ENCODE results near the gene HCN1.
"Not testable (repeated sequence)": the region's sequence is repeated elsewhere in the genome, so short reads cannot be mapped to it uniquely, and the experiment has no call there.

HCN1 gene

DNA sequence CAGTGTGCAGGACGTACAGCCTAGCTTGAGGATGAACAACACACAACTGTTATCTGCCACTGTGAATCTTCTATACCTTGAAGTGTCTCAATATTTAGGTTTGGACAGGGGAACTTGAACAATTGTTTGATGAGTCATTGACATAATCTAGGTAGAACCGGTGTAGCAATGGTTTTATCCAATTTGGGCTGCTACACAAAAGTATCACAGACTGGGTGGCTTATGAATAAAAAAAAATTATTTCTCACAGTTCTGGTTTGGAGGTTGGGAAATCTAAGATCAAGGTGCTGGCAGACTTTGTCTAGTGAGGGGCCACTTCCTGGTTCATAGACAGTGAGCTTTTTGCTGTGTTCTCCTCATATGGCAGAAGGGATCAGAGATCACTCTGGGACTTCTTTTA, 359.7 kb downstream of the HCN1 start:
- TF ChIP-seq, protein P1, sequence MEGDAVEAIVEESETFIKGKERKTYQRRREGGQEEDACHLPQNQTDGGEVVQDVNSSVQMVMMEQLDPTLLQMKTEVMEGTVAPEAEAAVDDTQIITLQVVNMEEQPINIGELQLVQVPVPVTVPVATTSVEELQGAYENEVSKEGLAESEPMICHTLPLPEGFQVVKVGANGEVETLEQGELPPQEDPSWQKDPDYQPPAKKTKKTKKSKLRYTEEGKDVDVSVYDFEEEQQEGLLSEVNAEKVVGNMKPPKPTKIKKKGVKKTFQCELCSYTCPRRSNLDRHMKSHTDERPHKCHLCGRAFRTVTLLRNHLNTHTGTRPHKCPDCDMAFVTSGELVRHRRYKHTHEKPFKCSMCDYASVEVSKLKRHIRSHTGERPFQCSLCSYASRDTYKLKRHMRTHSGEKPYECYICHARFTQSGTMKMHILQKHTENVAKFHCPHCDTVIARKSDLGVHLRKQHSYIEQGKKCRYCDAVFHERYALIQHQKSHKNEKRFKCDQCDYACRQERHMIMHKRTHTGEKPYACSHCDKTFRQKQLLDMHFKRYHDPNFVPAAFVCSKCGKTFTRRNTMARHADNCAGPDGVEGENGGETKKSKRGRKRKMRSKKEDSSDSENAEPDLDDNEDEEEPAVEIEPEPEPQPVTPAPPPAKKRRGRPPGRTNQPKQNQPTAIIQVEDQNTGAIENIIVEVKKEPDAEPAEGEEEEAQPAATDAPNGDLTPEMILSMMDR (IDR thresholded peaks at IDR 0.05; ENCODE audit: insufficient read depth, low read depth, low read length, missing control alignments): no peak
- DNase-seq (ENCODE audit: low read depth): no peak
- H3K4me3 ChIP-seq (ENCODE audit: low read depth, low read length): no peak overlapping the region

DNA sequence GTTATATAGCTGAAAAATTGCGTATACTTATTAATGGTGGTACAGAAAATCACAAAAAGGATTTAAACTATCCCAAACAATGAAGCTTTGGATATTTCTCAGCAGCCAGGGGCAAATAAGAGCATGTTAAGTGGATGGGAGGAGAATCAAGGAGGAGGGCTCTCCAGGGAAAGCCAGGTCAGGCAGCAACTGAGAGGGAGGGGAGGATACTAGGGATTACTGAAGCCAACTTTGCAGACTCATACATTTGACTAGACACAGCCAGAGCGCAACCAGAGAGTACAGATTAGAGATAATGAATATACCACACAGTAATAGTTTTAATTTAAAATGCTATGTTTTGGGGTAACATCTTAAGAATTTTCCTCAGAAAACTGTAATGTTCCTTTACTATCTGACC, 360.2 kb downstream of the HCN1 start:
- TF ChIP-seq, protein P1 (IDR thresholded peaks at IDR 0.05; ENCODE audit: insufficient read depth, low read depth, low read length, missing control alignments): no peak
- no peak for DNase-seq (ENCODE audit: low read depth)
- H3K4me3 ChIP-seq (ENCODE audit: low read depth, low read length): no peak overlapping the region

DNA sequence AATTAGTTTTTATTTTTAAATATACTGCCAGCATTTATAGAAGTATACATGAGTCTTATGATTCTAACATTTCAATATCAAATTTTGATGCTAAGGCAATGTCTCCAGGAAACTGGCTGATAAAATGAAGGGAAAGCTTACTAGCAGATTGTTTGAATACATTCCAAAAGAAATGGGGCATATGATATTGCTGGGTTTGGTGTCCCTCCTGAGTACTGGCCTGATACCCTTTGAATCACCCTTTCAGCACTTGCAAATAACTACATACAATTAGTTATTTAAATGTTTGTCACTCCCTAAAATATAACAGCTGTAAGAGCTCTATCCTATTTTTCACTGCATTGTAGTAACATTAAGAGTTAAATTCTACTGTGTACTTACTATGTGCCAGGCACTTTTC, 360.8 kb downstream of the HCN1 start:
- DNase-seq (ENCODE audit: low read depth): no peak
- H3K4me3 ChIP-seq (ENCODE audit: low read depth, low read length): no peak overlapping the region
- TF ChIP-seq, protein P1 (IDR thresholded peaks at IDR 0.05; ENCODE audit: insufficient read depth, low read depth, low read length, missing control alignments): no peak

DNA sequence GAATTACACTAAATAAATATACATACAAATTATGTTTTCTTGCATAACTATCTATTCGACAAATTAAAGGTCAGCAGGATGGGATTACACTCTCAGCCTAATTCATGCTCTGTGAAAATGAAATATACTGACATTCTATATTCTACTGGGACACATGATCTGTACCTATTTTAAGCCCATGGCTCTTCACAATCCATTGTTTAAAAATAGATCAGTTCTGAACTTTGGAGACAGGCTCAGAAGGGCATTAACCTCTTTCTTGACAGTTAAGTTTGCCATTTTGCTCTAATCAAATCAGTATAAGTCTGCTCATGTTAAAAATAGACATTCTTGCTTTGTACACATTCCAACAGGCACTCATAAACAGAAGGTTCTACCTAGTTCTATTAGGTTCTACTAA, 361.2 kb downstream of the HCN1 start:
- H3K4me3 ChIP-seq (ENCODE audit: low read depth, low read length): no peak overlapping the region
- TF ChIP-seq, protein P1 (IDR thresholded peaks at IDR 0.05; ENCODE audit: insufficient read depth, low read depth, low read length, missing control alignments): no peak
- DNase-seq (ENCODE audit: low read depth): no peak

DNA sequence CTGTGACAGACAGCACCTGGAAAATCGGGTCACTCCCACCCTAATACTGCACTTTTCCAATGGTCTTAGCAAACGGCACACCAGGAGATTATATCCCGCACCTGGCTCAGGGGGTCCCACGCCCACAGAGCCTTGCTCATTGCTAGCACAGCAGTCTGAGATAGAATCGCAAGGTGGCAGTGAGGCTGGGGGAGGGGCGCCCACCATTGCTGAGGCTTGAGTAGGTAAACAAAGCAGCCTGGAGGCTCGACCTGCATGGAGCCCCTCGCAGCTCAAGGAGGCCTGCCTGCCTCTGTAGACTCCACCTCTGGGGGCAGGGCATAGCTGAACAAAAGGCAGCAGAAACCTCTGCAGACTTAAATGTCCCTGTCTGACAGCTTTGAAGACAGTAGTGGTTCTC, 383.6 kb downstream of the HCN1 start:
- not testable (repeated sequence) for H3K4me3 ChIP-seq (ENCODE audit: low read depth, low read length); DNase-seq (ENCODE audit: low read depth)

DNA sequence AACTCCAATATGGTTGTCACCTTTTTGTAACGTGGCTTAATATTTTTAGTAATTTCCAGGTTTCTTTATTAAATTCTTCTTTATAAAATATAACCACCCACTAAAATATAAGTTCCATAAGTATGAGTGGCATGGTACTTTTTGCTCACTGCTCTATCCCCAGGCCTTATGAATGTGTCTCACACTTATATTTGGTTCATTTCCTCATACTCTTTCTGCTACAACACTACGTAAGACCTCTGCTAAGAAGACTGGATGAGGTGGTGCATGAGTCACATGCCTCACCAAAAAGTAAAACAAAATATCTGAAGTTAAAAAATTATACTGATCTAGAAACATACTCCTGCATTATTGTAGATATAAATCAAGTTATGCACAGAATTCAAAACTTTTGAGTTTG, 400.9 kb downstream of the HCN1 start:
- DNase-seq (ENCODE audit: low read depth): no peak
- TF ChIP-seq, protein P1 (IDR thresholded peaks at IDR 0.05; ENCODE audit: insufficient read depth, low read depth, low read length, missing control alignments): no peak
- H3K4me3 ChIP-seq (ENCODE audit: low read depth, low read length): no peak overlapping the region

DNA sequence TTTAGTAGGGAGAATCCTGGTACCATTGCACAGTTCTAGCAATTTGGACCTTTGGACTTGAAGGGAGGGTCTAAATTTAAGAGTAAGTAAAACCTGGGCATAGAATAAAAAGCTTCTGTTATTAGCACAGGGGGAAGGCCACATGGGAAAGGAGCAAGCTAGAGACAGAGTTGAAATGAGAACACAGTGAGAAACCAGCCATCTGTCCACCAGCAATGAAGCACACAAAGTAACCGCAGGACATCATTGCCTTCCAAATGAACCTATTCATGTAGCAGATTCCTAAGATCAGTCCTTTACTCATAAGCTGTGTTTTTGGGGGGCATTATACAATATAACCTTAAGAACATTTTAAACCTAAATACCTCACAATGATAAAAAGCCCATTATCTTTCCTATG, 407.4 kb downstream of the HCN1 start:
- TF ChIP-seq, protein P1 (IDR thresholded peaks at IDR 0.05; ENCODE audit: insufficient read depth, low read depth, low read length, missing control alignments): no peak
- no peak overlapping the region for H3K4me3 ChIP-seq (ENCODE audit: low read depth, low read length)
- no peak for DNase-seq (ENCODE audit: low read depth)

DNA sequence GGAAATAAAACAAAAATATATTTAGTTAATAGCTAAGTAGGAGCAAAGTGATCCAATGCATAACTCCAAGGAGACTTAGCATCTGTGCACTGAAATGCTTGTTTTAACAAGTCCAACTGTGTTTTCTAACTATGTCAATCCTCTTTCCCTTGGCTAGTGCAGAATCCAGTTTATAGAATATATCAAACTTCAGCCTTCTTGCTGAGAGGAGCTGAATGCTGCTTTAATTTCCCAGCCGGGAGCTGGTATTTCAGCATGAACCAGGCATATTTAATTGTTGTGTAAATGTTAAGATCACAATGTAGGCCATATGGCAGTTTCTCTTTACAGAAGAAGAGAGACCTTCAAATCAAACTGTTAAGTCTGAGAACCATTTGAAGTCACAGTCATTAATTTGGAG, 411.7 kb downstream of the HCN1 start:
- TF ChIP-seq, protein P1 (IDR thresholded peaks at IDR 0.05; ENCODE audit: insufficient read depth, low read depth, low read length, missing control alignments): no peak
- no peak for DNase-seq (ENCODE audit: low read depth)
- no peak overlapping the region for H3K4me3 ChIP-seq (ENCODE audit: low read depth, low read length)

All from GM12865 (cell line).